Measurements from ENCODE around the gene STK33.

The STK33 gene

DNA sequence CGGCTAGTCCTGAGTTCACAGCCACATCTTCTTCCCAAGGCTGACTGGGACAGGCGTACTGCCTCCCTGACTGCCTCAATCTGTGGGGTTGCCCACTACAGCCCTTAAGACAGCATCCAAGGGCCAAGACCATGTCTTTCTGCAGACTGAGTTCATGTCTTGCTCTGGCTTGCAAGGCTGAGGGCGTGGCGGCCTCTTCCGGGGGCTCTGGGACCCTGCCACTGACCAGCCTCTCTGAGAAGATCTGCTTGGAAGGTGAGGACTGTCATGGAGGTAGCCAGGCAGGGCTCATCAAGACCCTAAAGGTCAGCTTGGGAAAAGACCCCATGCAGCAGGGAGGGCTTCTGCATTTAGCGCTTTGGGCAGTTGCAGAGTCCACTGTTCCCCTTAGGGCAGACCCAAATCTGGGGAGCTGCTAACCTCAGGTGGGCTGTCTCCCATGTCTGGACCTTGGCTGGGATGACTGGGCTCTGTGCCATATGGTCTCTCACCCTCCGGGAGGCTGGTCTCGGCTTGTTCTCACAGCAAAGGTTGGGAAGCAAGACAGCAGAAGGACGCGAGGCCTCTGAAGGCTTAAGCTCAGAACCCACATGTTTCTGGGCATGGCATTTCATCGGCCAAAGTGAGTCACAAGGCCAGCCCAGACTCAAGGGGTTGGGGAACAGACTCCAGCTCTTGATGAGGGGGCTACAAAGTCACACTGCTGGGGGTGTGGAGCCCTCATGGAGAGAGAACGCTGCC lies 221.2 kb downstream of the STK33 start:
- DNase-seq: no peak

DNA sequence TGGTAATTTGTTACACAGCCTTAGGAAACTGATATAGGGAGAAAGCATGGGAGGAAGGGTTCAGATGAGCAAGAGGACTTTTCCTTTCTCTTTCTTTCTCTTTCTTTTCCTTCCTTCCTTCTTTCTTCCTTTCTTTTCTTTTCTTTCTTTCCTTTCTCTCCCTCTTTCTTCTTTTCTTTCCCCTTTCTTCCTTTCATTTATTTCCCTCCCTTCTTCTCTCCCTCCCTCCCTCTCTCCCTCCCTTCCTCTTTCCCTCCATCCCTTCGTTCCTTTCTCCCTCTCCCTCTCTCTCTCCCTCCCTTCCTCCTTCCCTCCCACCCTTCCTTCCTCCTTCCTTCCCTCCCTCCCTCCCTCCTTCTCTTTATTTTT lies 222.5 kb downstream of the STK33 start:
- DNase-seq: no peak

DNA sequence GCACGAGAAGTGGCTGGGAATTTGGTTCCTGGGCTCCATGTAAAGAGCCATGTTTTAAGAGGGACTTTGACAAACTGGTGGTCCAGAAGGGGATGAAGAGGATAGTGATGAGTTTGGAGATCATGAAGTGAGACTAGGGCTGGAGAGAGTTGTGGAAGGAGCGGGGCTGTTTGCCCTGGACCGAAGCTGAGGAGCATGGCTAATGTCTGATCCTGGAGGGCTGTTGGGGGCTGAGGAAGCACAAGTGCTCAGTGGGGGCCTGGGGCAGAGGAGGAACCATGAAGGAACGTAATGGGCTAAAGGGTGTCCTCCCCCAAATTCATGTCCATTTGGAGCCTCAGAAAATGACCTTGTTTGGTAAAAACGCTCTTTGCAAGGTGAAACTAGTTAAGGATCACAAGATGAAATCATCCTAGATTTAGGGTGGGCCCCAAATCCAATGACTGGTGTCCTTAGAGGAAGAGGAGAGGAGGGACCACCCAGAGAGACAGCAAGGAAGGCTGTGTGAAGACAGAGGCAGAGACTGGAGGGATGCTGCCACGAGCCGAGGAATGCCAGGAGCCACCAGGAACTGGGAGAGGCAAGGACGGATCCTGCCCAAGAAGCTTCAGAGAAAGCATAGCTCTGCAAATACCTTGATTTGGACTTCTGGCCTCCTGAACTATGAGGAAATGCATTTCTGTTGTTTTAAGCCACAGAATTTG lies 223.1 kb downstream of the STK33 start:
- no peak for DNase-seq

DNA sequence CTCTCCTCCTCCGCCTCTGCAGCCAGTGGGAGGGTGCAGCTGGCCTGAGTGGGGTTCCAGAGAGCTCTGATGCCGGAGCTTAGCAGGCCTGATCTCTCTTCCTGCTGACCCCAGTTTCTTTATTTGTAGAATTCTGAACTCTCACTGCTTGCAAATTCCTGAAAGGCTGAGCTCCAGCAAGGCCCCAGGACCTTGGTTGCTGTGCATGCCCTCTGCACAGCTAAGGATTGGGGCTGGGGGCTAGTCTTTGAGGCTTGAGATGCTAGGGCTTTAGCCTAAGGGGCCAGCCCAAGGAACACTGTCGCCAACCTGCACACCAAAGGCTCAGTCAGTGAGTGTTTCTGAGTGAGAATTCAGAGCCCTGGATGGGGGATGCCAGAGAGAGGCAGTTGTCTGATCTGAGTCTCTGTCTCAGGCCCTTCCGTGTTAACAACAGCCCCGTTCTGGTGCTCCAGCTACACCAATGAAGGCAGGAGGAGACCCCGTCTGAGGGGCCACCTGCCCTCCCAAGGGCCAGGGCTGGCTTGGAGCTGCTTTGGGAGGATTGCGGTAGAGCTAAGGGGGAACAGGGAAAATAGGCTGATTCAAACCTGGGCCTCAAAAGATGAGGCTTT lies 224.3 kb downstream of the STK33 start:
- DNase-seq: no peak

DNA sequence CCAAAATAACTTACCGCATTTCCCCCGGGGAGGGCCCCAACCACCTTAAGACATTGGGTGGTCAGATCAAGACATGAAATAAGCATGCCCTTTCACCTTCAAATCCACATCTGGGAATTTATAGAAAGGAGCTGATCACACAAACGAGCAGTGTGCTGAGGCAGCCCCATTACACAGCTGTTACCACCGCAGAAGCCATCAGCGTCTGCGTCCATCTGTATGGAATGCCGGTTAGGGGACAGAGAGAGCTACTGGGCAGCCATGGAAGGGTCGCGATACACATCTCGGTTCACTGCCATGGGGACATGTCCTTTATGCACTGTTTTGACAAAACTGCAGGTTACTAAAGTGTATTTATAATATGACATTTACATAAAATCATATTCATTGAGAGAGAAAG lies 225.3 kb downstream of the STK33 start:
- no peak for DNase-seq

DNA sequence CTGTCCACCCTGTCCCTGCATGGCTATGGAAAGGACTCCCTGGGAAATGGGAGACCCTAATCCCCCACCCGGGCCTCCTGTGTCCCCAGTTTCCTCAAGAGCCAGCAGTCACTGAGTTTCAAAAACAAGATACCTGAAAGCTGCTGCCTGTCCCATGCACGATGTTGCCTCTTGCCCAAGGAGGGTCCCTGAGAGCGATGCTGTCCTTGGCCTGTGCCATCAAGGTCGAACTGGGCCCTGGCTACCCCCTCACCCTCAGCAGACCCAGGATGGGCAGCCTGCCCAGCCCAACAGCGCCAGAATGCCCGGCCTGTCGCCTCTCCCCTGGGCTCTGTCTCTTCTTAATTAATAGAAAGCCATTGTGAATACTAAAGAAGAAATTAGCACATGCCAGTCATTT lies 225.8 kb downstream of the STK33 start:
- no peak for DNase-seq

DNA sequence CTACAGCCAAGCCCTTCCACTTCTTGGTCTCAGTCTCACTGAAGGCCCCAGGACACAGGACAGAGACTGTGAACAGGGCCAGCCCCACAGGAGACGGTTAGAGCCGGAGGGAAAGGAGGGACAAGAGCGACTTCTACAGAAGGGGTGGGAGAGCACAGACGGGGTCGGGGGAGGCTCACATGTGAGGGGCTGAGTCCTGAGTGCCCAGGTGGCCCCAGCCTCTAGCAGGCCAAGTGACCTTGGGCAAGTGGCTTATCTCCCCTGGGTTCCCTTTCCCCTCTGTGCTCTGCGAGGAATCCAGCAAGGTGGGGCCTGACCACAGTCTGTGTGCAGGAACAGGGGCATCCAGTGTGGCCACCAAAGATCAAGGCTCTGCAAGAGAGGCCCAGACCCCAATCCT lies 227.7 kb downstream of the STK33 start:
- no peak for DNase-seq

DNA sequence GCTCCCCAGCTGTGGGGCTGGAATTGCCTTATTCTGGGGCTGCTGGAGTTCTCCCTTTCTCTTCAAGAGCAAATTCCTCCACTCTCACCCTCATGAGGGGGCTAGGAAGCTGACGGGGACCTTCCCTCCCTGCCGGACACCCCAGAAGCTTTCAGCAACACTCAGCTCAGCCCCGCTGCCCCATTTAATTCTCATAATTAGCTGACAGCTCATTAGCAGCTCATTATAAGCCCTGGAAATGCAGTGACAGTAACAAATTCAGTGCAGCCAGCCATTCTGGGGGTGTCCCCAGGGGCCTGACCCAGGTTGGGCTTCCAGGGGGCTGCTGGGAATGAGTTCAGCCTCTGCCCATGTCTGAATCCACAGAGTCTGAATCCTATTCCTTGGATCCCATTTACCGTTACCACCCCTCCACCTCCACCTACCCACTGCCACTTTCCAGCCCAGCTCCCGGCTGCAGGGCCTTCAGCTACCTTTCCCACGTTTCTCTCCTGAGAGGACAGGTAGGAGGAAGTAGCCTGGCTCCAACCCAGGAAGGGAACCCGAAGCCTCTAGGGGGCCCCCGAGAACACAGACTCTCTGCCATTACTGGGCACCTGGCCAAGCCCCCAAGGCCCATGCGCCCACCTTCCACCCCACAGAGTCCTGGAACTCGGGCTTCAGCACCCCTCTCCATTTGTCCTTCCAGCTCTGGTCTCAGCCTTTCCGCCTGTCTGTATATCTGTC lies 228.6 kb downstream of the STK33 start:
- DNase-seq: no peak

DNA sequence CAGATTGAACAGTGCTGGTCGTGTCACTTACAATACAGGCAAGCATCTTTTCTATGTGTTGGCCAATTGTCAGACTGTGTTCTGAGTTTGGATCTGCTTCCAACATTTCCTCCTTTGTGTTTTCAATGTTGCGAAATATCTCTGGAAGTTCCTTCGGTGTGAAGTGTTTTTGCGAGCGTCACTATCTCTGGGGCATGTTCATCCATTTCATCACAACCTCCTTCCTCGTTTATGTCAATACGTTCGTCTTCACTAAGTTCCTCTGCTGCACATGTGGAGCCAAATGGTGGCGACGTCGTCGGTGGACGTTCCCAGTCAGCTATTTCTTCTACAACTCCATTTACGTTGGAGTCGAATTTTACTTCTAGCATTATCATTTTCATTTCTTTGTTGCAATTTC lies 230.1 kb downstream of the STK33 start:
- no peak for DNase-seq

DNA sequence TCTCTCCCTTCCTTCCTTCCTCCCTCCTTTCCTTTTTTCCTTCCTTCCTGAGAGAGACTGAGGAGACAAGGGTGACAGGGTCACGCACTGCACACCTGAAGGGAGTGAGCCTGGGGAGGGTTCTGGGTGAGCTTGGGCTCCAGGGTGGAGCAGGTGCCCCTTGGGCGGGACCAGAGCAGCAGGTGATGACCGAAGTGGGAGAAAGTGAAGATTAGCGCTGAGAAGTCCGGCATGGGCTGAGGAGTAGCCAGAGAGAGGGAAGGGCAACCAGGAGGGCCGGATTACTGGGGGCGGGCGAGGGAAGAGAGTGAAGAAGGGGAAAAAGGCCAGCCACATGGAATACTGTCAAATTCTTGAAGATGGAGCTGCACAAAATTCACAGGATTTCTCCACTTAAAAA lies 231.1 kb downstream of the STK33 start:
- DNase-seq: no peak

DNA sequence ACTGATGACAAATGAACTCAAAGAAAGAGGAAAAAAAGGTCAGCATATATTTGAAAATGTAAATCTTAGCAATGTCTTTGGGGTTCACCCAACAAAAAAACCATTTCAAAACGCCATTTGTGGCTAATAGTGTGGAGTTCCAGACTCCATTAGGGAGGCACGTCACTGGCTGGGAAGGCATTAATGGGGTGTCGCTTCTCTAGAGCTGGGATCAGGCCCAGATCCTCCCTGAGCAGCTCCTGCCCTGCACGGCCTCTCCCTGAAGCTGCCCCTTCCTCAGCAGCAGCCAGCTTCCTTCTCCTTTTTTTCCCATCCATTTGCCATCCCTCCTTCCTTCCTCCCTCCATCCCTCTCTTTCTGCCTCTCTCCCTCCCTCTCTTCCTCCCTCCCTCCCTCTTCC lies 231.5 kb downstream of the STK33 start:
- no peak for DNase-seq

DNA sequence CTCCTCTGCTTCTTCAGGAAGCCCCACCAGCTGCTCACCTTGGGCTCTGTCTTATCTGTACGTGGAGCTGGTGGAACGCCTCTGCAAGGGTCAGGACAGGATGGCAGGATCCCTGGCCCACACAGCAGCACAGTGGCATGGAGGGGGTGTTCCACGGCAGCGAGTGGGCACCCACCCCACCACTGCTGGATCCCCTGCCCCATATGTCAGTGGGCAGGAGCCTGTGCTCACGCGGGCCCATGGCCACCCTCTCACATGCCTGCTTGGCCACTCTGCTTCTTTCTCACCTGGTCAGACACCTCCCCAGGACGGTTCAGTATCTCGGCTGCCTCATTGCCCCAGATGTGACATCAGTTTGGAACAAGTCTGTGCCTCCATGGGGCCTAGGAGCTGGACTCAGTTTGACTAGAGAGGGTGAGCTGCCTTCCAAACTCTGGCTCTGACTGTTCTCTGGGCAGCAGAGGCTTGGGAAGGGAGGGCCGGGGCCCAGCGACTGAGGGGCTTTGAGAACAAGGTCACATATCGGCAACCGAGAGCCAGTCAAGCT lies 232.3 kb downstream of the STK33 start:
- DNase-seq: no peak

DNA sequence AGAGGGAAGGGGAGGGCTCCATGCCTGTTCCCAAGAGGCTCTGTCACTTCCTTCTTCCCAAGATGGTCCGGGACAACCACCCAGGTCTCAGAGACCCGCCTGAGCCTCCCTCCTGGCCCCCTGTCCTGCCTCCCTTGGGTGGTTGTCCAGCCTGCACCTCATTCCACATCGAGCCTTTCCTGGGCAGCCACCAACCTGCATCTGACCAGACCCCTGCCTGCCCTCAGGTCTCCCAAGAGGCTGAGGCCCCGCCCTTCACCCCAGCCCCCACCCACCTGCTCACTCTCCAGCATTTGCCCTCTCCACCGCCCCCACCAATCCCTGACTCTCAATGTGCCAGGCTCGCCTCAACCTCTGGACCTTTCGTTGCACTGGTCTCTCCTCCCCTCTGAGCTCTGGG lies 232.8 kb downstream of the STK33 start:
- DNase-seq: no peak

DNA sequence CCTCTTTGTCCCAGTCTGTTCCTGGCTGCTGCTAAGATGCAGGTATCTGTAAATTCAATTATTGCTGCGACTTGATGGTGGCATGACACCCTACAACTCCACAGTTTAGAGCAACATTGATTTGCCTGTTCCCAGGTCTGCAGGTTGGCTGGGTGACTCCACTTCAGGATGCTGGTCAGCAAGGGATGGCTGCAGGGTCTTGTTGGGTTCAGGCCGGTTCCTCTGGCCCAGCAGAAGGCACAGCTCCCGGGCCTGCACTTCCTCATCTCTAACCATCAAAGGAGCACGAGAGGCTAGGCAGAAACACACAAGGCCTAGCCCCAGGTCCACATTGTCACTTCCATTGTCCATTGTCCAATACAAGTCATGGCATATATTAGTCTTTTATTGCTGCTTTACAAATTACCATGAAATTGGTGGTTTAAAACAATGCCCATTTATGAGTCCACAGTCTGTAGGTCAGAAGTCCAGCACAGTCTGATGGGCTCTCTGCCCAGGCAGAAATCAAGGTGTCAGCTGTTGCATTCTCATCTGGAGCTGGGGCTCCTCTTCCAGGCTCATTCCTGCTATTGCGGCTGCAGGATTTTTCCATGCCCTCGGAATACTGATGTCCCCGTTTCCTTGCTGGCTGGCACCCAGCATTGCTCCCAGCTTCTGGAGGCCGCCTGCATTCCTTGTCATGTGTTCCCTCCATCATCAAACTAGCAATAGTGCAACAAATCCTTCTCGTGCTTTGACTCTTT lies 233.8 kb downstream of the STK33 start:
- DNase-seq: no peak

DNA sequence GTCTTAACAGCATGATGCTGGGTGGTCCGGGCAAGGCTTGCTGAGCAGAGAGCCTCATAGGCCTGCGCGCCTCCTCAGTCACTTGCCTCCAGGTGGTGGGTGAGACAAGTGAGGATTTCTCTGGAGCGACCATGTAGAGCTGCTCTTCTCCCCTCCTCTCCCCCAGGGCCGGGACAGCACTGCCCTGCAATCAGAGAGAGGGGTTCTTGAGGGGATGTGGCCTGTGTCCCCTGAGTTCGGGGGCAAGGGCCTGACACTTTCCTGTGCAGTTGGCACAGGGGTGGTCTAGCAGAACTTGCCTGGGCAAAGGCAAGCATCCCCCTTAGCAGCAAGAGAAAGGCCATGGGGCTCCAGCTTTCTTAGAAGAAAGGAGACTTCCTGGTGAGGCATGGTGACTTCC lies 234.5 kb downstream of the STK33 start:
- DNase-seq: no peak

DNA sequence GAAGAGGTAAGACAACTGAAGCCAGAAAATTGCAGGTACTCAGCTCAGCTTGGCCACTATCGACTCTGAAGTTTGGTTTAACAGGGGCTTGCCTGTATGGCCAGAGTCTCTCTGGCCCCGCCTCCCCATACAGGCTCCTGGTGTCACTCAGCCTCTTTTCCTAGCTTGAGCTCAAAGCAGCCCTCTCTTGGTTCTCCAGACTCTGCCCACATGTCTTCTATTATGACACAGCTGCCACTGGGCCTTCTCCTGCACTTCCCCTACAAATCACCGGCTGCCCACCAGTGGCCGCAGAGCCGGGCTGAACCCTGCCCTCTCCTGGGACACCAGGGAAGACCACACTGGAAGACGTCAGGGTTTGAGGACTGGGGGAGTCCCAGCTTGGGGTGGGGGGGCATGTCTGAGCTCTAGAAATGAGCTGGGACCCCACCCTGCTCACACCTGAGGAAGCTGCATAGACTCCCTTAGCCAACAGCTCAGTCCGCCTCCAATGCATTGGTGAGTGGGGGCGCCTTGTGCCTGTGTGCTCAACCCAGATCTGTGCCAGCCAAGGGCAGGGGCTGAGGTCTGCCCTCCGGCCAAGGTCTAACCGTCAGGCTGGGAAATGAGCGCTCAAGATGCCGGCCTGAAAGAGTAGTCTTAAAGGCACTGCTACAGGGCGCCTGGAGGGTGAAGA lies 236.0 kb downstream of the STK33 start:
- no peak for DNase-seq

DNA sequence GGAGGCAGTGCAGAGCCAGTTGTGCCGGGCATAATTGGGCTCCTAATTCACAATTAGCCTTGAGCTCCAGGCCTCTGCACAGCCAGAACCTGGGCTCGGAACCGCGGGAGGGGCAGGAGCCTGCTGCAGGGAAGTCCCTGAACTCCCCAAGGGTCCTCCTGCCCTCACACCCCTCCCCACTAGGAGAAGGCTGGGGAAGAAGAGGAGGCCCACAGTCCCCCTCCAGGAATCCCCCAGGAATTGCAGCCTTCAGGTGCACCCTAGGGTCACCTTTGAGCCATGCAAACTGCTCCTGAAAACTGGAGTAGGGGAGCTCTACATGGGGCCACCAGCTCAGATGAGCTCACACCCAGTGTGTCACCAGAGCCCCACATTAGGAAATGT lies 236.5 kb downstream of the STK33 start:
- DNase-seq: no peak

DNA sequence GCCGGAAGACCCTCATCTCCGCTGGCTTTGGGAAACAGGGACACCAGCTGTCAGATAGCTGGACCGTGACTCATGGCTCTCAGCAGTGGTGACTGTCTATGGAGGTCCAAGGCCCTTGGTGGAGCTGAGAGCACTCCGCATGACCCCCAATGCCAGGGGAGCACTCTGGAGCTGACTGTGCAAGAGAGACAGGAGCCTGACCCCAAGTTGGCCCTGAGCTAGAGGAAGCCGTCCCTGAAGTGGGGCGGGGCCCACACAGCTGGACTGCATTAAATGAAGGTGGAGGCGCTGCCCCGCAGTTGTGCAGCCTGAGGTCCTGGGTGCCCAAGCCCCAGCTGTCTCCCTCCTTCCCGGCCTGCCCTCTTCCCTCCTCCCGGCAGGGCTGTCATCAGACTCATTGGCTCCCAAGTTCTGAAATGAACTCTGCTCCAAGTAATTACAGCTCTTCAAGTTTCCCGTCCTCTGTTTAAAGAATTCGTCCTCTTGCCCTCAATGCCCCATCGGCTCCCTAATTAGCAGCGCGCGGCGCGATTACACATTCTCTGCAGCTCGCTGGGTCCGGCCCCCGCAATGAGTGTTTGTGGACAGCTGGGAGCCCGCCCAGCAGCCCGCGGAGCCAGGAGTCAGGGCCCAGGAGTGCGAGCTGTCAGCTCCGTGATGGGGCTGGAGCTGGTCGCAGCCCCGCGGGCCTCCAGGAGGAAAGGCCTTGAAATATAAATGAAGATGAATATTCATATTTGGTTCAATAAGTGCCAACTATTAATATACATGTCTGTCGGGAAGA lies 237.1 kb downstream of the STK33 start:
- DNase-seq: no peak

DNA sequence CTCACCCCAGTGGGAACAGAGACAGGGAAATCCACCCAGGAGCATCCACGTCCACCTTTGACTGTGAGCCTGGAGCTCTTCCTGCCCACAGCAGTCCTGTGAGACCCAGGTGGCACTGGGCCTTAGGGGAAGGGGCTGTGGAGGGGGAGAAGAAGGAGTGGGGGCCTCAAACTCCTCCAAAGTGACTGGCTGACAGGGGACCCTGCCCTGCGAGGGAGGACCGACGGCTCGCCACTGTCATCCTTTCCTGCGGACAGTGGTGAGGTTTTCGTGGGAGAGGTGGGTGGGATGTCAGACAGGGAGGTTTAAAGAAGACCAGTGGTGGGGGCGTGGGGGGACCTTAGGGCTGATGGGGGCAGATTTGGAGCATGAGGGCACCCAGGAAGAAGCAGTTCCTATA lies 237.8 kb downstream of the STK33 start:
- DNase-seq: no peak

DNA sequence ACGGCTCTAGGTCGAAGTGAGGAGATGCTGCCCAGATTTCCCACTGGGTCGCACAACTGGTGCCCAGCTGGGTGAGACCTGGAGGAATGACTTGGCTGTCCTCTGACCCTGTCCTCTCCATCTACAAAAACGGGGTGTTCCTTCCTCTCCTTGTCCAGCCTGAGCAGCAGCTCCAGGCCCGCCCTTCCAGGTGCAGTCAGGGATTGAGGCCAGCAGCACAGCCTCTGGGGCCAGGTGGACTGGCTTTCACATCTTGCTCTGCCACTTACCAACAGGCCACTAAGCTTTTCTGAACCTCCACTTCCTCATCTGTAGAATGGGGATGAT lies 238.6 kb downstream of the STK33 start:
- no peak for DNase-seq

DNA sequence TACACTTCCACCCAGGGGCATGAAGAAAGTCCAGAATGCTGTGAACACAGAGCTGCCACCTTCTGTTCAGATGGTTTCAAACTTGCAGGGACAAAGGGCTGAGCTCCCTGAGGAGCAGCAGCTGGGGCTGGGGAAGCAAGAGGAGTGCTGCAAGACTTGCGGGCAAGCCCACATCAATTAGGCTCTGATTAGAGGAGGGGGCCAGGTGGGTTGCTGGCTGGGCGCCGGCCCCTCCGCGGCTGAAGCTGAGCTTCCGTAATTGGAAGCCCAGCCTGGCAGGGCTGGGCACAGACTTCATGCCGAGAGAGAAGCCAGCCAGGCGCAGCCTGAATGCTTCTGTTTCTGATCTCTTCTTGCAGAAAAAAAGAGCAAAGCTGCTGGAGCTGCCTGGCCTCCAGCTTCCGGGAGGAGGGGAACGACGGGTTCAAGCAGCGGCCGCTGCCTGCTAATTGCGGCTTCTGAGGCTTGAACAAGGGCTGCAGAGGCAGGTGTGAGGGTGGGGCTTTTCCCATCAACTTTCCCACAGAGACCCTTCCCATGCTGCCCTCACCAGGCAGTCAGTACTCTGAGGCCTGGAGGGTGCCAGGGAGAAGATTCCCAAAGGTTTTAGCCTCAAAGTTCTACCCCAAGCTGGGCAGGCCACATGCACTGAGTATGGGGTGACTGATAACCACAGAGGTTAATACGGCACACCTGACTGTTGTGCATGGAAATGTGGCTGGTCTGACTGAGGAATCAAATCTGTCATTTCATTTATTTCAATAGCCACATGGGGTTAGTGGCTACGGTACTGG lies 239.2 kb downstream of the STK33 start:
- DNase-seq: no peak

Measured in NCI-H187 treated with DMSO at 0.1 percent for 48 hours (cell line).